SU-DHL-6 (cell line): Measurements from ENCODE around the gene INO80E.

Experiments used
- H2AFZ ChIP-seq: fragments of 200-600 bp; sonication (generic); 2 replicates; pipeline ENCODE4 v1.6.1; 2014; ENCODE audit warnings: low read depth, mild to moderate bottlenecking, moderate library complexity, mixed read lengths, antibody characterized with exemption, low read length; ENCODE audit not compliant: severe bottlenecking
- H3F3A ChIP-seq: fragments of 200-600 bp; shearing (Covaris generic); 2 replicates; pipeline ENCODE4 v1.6.0; 2016; ENCODE audit warnings: antibody characterized with exemption, mild to moderate bottlenecking; ENCODE audit not compliant: insufficient read depth
- H3K27ac ChIP-seq: fragments of 200-600 bp; sonication (generic); 2 replicates; pipeline ENCODE4 v1.5.1; 2016; ENCODE audit warnings: low read depth, mild to moderate bottlenecking, low read length, moderate library complexity, mixed read lengths
- H3K27me3 ChIP-seq: fragments of 200-600 bp; sonication (generic), shearing (Covaris generic); 2 replicates; pipeline ENCODE4 v1.6.0; 2014; ENCODE audit warnings: mild to moderate bottlenecking, low read length
- H3K36me3 ChIP-seq: fragments of 200-600 bp; sonication (generic); 2 replicates; pipeline ENCODE4 v1.6.1; 2014; ENCODE audit warnings: mild to moderate bottlenecking, low read length, mixed read lengths
- H3K4me2 ChIP-seq: fragments of 300-600, 200-600 bp; shearing (Covaris generic), sonication (generic); 2 replicates; pipeline ENCODE4 v1.6.0; 2014; ENCODE audit warnings: low read length, low read depth, mild to moderate bottlenecking; ENCODE audit not compliant: poor library complexity, severe bottlenecking
- H3K4me3 ChIP-seq: fragments of 200-600 bp; sonication (generic); 2 replicates; pipeline ENCODE4 v1.5.1; 2014; ENCODE audit warnings: antibody characterized with exemption, low read length, mild to moderate bottlenecking, mixed read lengths; ENCODE audit not compliant: insufficient read depth, poor library complexity, severe bottlenecking
- H3K79me2 ChIP-seq: fragments of 200-600 bp; sonication (generic); 2 replicates; pipeline ENCODE4 v1.6.1; 2014; ENCODE audit warnings: mild to moderate bottlenecking, low read length, moderate library complexity; ENCODE audit not compliant: insufficient read depth
- H3K9ac ChIP-seq: fragments of 200-600 bp; sonication (generic); 2 replicates; pipeline ENCODE4 v1.7.0; 2014; ENCODE audit warnings: mild to moderate bottlenecking, low read length
- H3K9me2 ChIP-seq: fragments of 200-600 bp; sonication (generic); replicated peaks from 2 replicates; pipeline ENCODE4 v1.6.1; 2014; ENCODE audit warnings: low read length; ENCODE audit not compliant: insufficient read depth
- H3K9me3 ChIP-seq: fragments of 200-600 bp; sonication (generic); 2 replicates; pipeline ENCODE4 v1.6.1; 2014; ENCODE audit warnings: low read length, mixed read lengths; ENCODE audit not compliant: insufficient read depth
- H4K20me1 ChIP-seq: fragments of 200-600 bp; sonication (generic); 2 replicates; pipeline ENCODE4 v1.6.1; 2014; ENCODE audit warnings: low read depth, mild to moderate bottlenecking, antibody characterized with exemption, low read length, moderate library complexity, mixed read lengths
- CTCF ChIP-seq: fragments of 200-600 bp; sonication (generic); IDR thresholded peaks from one replicate; pipeline ENCODE4 v1.5.1; 2017; ENCODE audit warnings: antibody characterized with exemption, mild to moderate bottlenecking, low read length, moderate library complexity; ENCODE audit not compliant: insufficient read depth, poor library complexity, severe bottlenecking
- EZH2phosphoT487 ChIP-seq: fragments of 200-600 bp; sonication (generic), shearing (Covaris generic); conservative IDR thresholded peaks from 2 replicates; pipeline ENCODE4 v1.6.1; 2018; ENCODE audit warnings: mild to moderate bottlenecking, antibody characterized with exemption, low read length, moderate library complexity, mixed read lengths

The INO80E gene

GRCh38 chr16:29999605-30000004, 3.6 kb downstream of the INO80E start:
- Histone ChIP-seq H3K27me3 (no peaks in the 10 kb centered on the region), H3K9ac (no peak overlapping the region), H3K4me3 (no peak overlapping the region), H3K9me2 (no peaks in the 10 kb centered on the region), H3K36me3 (no peaks in the 10 kb centered on the region), H3K9me3 (no peaks in the 10 kb centered on the region), H2AFZ (no peak overlapping the region), H4K20me1 (no peaks in the 10 kb centered on the region), H3K4me2 (no peak overlapping the region), H3F3A (peaks cover 10% of the 10 kb centered on the region; the same call in 1 of the 2 replicates), H3K27ac (no peak overlapping the region), H3K79me2 (peaks cover 11% of the 10 kb centered on the region)
- TF ChIP-seq CTCF (no peak), EZH2phosphoT487 (no peak)

- Histone ChIP-seq H3K9me3 (no peaks in the 10 kb centered on the region), H3K4me2 (no peak overlapping the region), H3K36me3 (no peaks in the 10 kb centered on the region), H3K27ac (no peak overlapping the region), H2AFZ (no peak overlapping the region), H3K79me2 (peaks cover 11% of the 10 kb centered on the region), H3K27me3 (no peaks in the 10 kb centered on the region), H3K9me2 (no peaks in the 10 kb centered on the region), H4K20me1 (no peaks in the 10 kb centered on the region), H3K9ac (no peak overlapping the region), H3F3A (no peaks in the 10 kb centered on the region), H3K4me3 (no peak overlapping the region)
- TF ChIP-seq EZH2phosphoT487 = no peak
- no peak for TF ChIP-seq CTCF
These were observed 4.9 kb downstream of the INO80E start for GRCh38 chr16:30000735-30001631.

- Histone ChIP-seq H3K27ac (no peak overlapping the region), H3K27me3 (no peaks in the 10 kb centered on the region), H3K9ac (no peak overlapping the region), H3K4me3 (no peak overlapping the region), H3K9me2 (no peaks in the 10 kb centered on the region), H3F3A (no peaks in the 10 kb centered on the region), H3K9me3 (no peaks in the 10 kb centered on the region), H4K20me1 (no peaks in the 10 kb centered on the region), H3K4me2 (no peak overlapping the region), H3K79me2 (no peaks in the 10 kb centered on the region), H2AFZ (no peak overlapping the region), H3K36me3 (no peaks in the 10 kb centered on the region)
- TF ChIP-seq EZH2phosphoT487 (no peak), CTCF (no peak)
These were observed 6.7 kb downstream of the INO80E start for GRCh38 chr16:30002614-30003346.
